ENCODE measurements around the gene COL4A3. TPM values are rescaled to one million over a fixed set of nuclear protein-coding genes. Genes with fewer than 3 reads are reported as not detected.

The COL4A3 gene
- total RNA-seq, 1 donor: not detected

- no peaks in the 10 kb centered on the region for H3K4me1 ChIP-seq (ENCODE audit: insufficient read depth, low read length)
- no peak overlapping the region for H2AFZ ChIP-seq (ENCODE audit: low read length)
- no peaks in the 10 kb centered on the region for H4K20me1 ChIP-seq (ENCODE audit: insufficient read depth, low read length)
- no peak overlapping the region for H3K4me2 ChIP-seq (ENCODE audit: insufficient read depth, low read length)
- H3K36me3 ChIP-seq (ENCODE audit: insufficient read depth, low read length): no peaks in the 10 kb centered on the region
- H3K79me2 ChIP-seq (ENCODE audit: insufficient read depth, low read length): no peaks in the 10 kb centered on the region
- H3K27me3 ChIP-seq (ENCODE audit: insufficient read depth, low read length): no peaks in the 10 kb centered on the region
- H3K4me3 ChIP-seq (ENCODE audit: insufficient read depth, low read length): no peak overlapping the region
- no peak for TF ChIP-seq CTCF (IDR thresholded peaks at IDR 0.05; ENCODE audit: extremely low read depth, low read depth, low read length)
- no peaks in the 10 kb centered on the region for H3K9me3 ChIP-seq (ENCODE audit: low read depth, low read length)
- H3K27ac ChIP-seq (ENCODE audit: low read depth, low read length): no peak overlapping the region
- no peak for DNase-seq (ENCODE audit: insufficient read length, low spot score, missing footprints)
Measured at GRCh38 chr2:227118353-227118752, 46.1 kb upstream of the COL4A3 start.

- H3K27ac ChIP-seq (ENCODE audit: low read depth, low read length): no peak overlapping the region
- H2AFZ ChIP-seq (ENCODE audit: low read length): no peak overlapping the region
- H3K4me2 ChIP-seq (ENCODE audit: insufficient read depth, low read length): no peak overlapping the region
- H3K36me3 ChIP-seq (ENCODE audit: insufficient read depth, low read length): no peaks in the 10 kb centered on the region
- peaks cover 17% of the 10 kb centered on the region for H3K27me3 ChIP-seq (ENCODE audit: insufficient read depth, low read length)
- TF ChIP-seq CTCF (IDR thresholded peaks at IDR 0.05; ENCODE audit: extremely low read depth, low read depth, low read length): no peak
- no peaks in the 10 kb centered on the region for H3K9me3 ChIP-seq (ENCODE audit: low read depth, low read length)
- no peak for DNase-seq (ENCODE audit: insufficient read length, low spot score, missing footprints)
- no peaks in the 10 kb centered on the region for H4K20me1 ChIP-seq (ENCODE audit: insufficient read depth, low read length)
- H3K4me3 ChIP-seq (ENCODE audit: insufficient read depth, low read length): no peak overlapping the region
- H3K4me1 ChIP-seq (ENCODE audit: insufficient read depth, low read length): no peaks in the 10 kb centered on the region
- no peaks in the 10 kb centered on the region for H3K79me2 ChIP-seq (ENCODE audit: insufficient read depth, low read length)
Measured at GRCh38 chr2:227123697-227124096, 40.7 kb upstream of the COL4A3 start.

GRCh38 chr2:227124811-227125210 is 39.6 kb upstream of the COL4A3 start:
- no peak overlapping the region for H3K4me3 ChIP-seq (ENCODE audit: insufficient read depth, low read length)
- peaks cover 17% of the 10 kb centered on the region for H3K27me3 ChIP-seq (ENCODE audit: insufficient read depth, low read length)
- no peak for DNase-seq (ENCODE audit: insufficient read length, low spot score, missing footprints)
- no peaks in the 10 kb centered on the region for H3K4me1 ChIP-seq (ENCODE audit: insufficient read depth, low read length)
- H4K20me1 ChIP-seq (ENCODE audit: insufficient read depth, low read length): no peaks in the 10 kb centered on the region
- H3K9me3 ChIP-seq (ENCODE audit: low read depth, low read length): no peaks in the 10 kb centered on the region
- H3K27ac ChIP-seq (ENCODE audit: low read depth, low read length): no peak overlapping the region
- no peak overlapping the region for H3K4me2 ChIP-seq (ENCODE audit: insufficient read depth, low read length)
- H2AFZ ChIP-seq (ENCODE audit: low read length): no peak overlapping the region
- H3K79me2 ChIP-seq (ENCODE audit: insufficient read depth, low read length): no peaks in the 10 kb centered on the region
- TF ChIP-seq CTCF (IDR thresholded peaks at IDR 0.05; ENCODE audit: extremely low read depth, low read depth, low read length): no peak
- H3K36me3 ChIP-seq (ENCODE audit: insufficient read depth, low read length): no peaks in the 10 kb centered on the region

- H3K79me2 ChIP-seq (ENCODE audit: insufficient read depth, low read length): no peaks in the 10 kb centered on the region
- peak; percentile 17 for TF ChIP-seq CTCF (IDR thresholded peaks at IDR 0.05; ENCODE audit: extremely low read depth, low read depth, low read length)
- H3K9me3 ChIP-seq (ENCODE audit: low read depth, low read length): no peaks in the 10 kb centered on the region
- DNase-seq (ENCODE audit: insufficient read length, low spot score, missing footprints): no peak
- no peaks in the 10 kb centered on the region for H3K4me1 ChIP-seq (ENCODE audit: insufficient read depth, low read length)
- H3K27me3 ChIP-seq (ENCODE audit: insufficient read depth, low read length): peaks cover 17% of the 10 kb centered on the region
- no peak overlapping the region for H3K4me3 ChIP-seq (ENCODE audit: insufficient read depth, low read length)
- H3K4me2 ChIP-seq (ENCODE audit: insufficient read depth, low read length): no peak overlapping the region
- no peaks in the 10 kb centered on the region for H3K36me3 ChIP-seq (ENCODE audit: insufficient read depth, low read length)
- no peaks in the 10 kb centered on the region for H4K20me1 ChIP-seq (ENCODE audit: insufficient read depth, low read length)
- H2AFZ ChIP-seq (ENCODE audit: low read length): no peak overlapping the region
- H3K27ac ChIP-seq (ENCODE audit: low read depth, low read length): no peak overlapping the region
Measured at GRCh38 chr2:227125506-227125905, 38.9 kb upstream of the COL4A3 start.

Data from osteoblast (primary cell).